K562 (cell line): ENCODE data around the gene ITGA7. TPM values are rescaled to one million over a fixed set of nuclear protein-coding genes. Genes with fewer than 3 reads are reported as not detected.

Source experiments
- BCOR ChIP-seq: fragments of 450-650 bp; IDR thresholded peaks from 2 replicates; pipeline ENCODE4 v1.6.1; 2016
- CBX1 ChIP-seq: sonication (generic); IDR thresholded peaks from 2 replicates; pipeline ENCODE4 v1.6.1; 2016; ENCODE audit warnings: antibody characterized with exemption, low read depth, mild to moderate bottlenecking
- CBX5 ChIP-seq: IDR thresholded peaks from 2 replicates; pipeline ENCODE4 v1.6.1; 2014; ENCODE audit warnings: low read depth, borderline replicate concordance
- CTBP1 ChIP-seq: fragments of 450-650 bp; IDR thresholded peaks from 2 replicates; pipeline ENCODE4 v1.6.1; 2016; ENCODE audit warnings: borderline replicate concordance
- GABPA ChIP-seq: fragments of 200-800 bp; sonication (Bioruptor generic); conservative IDR thresholded peaks from 2 replicates; pipeline ENCODE4 v1.6.1; 2016; ENCODE audit warnings: low read depth, missing genetic modification characterization, missing compliant biosample characterization
- HOXB6 ChIP-seq: fragments of 250-450 bp; sonication (Bioruptor Pico); IDR thresholded peaks from 2 replicates; pipeline ENCODE4 v1.5.1; 2022; ENCODE audit warnings: mild to moderate bottlenecking, borderline replicate concordance
- JUND ChIP-seq, 2 experiments: IDR thresholded peaks; 2 replicates in 1 of 2; 3 replicates in 1 of 2; pipeline ENCODE4 v1.6.1; 2011; ENCODE audit warnings: borderline replicate concordance in 2 of 2, low read depth in 2 of 2, low read length in 2 of 2, improper control_type of control experiment in 1 of 2, missing biosample characterization in 1 of 2, missing genetic modification characterization in 1 of 2, missing genetic modification reagents in 1 of 2
- LEF1 ChIP-seq: fragments of 450-650 bp; IDR thresholded peaks from 2 replicates; pipeline ENCODE4 v1.6.1; 2016; ENCODE audit warnings: mild to moderate bottlenecking
- MEF2A ChIP-seq: IDR thresholded peaks from 2 replicates; pipeline ENCODE4 v1.6.1; 2011; ENCODE audit warnings: low read depth, mild to moderate bottlenecking, low read length, moderate library complexity; ENCODE audit not compliant: control insufficient read depth
- NFIC ChIP-seq: fragments of 450-650 bp; IDR thresholded peaks from 2 replicates; pipeline ENCODE4 v1.6.1; 2017; ENCODE audit warnings: mild to moderate bottlenecking, inconsistent platforms
- RBM22 ChIP-seq: fragments of 200-400 bp; formaldehyde crosslinking; IDR thresholded peaks from 2 replicates; pipeline ENCODE4 v1.6.1; 2018; ENCODE audit warnings: low read length, low read depth; ENCODE audit not compliant: poor library complexity, severe bottlenecking
- STAT5B ChIP-seq: fragments of 250-450 bp; sonication (Bioruptor Pico); IDR thresholded peaks from 2 replicates; pipeline ENCODE4 v1.8.0; 2021; ENCODE audit warnings: mild to moderate bottlenecking, inconsistent platforms
- TARDBP ChIP-seq: fragments of 450-650 bp; IDR thresholded peaks from 2 replicates; pipeline ENCODE4 v1.6.1; 2016
- ZNF174 ChIP-seq: fragments of 250-450 bp; sonication (Bioruptor Pico); IDR thresholded peaks from 2 replicates; pipeline ENCODE4 v1.4.0; 2020; ENCODE audit warnings: mild to moderate bottlenecking
- ZNF324 ChIP-seq: fragments of 250-450 bp; sonication (Bioruptor Pico); IDR thresholded peaks from 2 replicates; pipeline ENCODE4 v1.4.0; 2020; ENCODE audit warnings: mild to moderate bottlenecking
- ZNF764 ChIP-seq: fragments of 250-450 bp; sonication (Bioruptor Pico); IDR thresholded peaks from 2 replicates; pipeline ENCODE4 v1.4.0; 2020; ENCODE audit warnings: low read depth, mild to moderate bottlenecking, moderate library complexity
- polyA plus RNA-seq, 8 experiments: library from polyadenylated mRNA; depleted of rRNA in 4 of 8; stranded (reverse) in 5 of 8; unstranded in 3 of 8; fragments of >200 nt; fragmentation: Nextera tagmentation in 2 of 8; fragmentation: Illumina TruSeq in 1 of 8; extraction: Ambion mirVana in 2 of 8; extraction: Trizol in 1 of 8; gene quantifications; 2 replicates each; pipeline versions ENCODE4 v1.2.1 to v1.2.3, GENCODE V29; 2011 to 2014; ENCODE audit warnings: inconsistent platforms in 1 of 8, missing spikeins in 1 of 8
- total RNA-seq, 7 experiments: library from RNA; depleted of rRNA in 6 of 7; stranded (reverse); fragments of >200 nt in 6 of 7; fragmentation: Illumina TruSeq in 2 of 7; extraction: Trizol in 2 of 7; gene quantifications; 2 replicates each; pipeline versions ENCODE4 v1.2.1 to v1.2.3, GENCODE V29; 2011 to 2021; ENCODE audit warnings: low replicate concordance in 1 of 7
- TF ChIP-seq, protein P1 (sequence below): fragments of 200-800 bp; sonication (Bioruptor generic); IDR thresholded peaks from 2 replicates; pipeline ENCODE4 v1.6.1; 2017; ENCODE audit warnings: missing genetic modification characterization, missing compliant biosample characterization
- TF ChIP-seq, protein P2 (sequence below): fragments of 450-650 bp; IDR thresholded peaks from 2 replicates; pipeline ENCODE4 v1.6.1; 2017; ENCODE audit warnings: antibody characterized with exemption
- TF ChIP-seq, protein P3 (sequence below): conservative IDR thresholded peaks from 2 replicates; pipeline ENCODE4 v1.6.1; 2011; ENCODE audit warnings: low read depth, mild to moderate bottlenecking, low read length; ENCODE audit not compliant: control insufficient read depth
- TF ChIP-seq, protein P4 (sequence below): fragments of 450-650 bp; conservative IDR thresholded peaks from 2 replicates; pipeline ENCODE4 v1.6.1; 2016; ENCODE audit warnings: missing genetic modification characterization, low read depth, mild to moderate bottlenecking, missing compliant biosample characterization, moderate library complexity

Gene ITGA7
- total and polyA plus RNA-seq, 9 of the 15 experiments (the other 6 are each of a cell fraction or from before 2014, with no cell fraction given) = 0.11 to 2.3 (median 0.56) TPM; not detected in 1

DNA sequence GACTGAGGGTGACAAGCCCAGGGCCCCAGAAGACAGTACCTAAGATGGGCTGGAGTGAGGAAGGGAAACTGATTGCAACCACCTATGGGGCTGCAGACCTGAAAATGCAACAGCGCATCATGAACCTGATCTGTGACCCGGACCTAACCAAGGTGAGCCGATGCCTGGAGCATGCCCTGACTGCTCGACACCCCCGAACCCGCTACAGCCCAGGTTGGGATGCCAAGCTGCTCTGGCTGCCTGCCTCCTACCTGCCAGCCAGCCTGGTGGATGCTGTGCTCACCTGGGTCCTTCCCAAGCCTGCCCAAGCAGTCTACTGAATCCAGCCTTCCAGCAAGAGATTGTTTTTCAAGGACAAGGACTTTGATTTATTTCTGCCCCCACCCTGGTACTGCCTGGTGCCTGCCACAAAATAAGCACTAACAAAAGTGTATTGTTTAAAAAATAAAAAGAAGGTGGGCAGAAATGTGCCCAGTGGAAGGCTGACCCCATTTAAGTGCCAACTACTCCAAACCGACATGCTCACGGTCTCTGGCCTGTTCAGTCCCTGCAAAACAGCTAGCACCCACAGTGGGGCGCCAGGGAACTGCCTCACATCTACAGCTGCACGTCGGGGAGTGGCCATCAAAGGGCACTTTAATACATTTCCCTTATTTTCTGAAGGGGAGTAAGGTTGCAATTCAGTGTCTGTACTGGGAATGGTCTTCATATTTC is 16.7 kb upstream of the ITGA7 start (continued):
- TF ChIP-seq, protein P1, sequence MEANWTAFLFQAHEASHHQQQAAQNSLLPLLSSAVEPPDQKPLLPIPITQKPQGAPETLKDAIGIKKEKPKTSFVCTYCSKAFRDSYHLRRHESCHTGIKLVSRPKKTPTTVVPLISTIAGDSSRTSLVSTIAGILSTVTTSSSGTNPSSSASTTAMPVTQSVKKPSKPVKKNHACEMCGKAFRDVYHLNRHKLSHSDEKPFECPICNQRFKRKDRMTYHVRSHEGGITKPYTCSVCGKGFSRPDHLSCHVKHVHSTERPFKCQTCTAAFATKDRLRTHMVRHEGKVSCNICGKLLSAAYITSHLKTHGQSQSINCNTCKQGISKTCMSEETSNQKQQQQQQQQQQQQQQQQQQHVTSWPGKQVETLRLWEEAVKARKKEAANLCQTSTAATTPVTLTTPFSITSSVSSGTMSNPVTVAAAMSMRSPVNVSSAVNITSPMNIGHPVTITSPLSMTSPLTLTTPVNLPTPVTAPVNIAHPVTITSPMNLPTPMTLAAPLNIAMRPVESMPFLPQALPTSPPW = peak; percentile 30; the same call in 1 of the 2 replicates
- no peak for TF ChIP-seq JUND (IDR thresholded peaks at IDR 0.05; ENCODE audit: borderline replicate concordance, low read depth, low read length)
- no peak for TF ChIP-seq JUND (tag; IDR thresholded peaks at IDR 0.05; ENCODE audit: borderline replicate concordance, low read depth, low read length)
- TF ChIP-seq ZNF324 (CRISPR knock-in tag) = no peak
- TF ChIP-seq NFIC = no peak
- no peak for TF ChIP-seq GABPA (tag)
- TF ChIP-seq, protein P2, sequence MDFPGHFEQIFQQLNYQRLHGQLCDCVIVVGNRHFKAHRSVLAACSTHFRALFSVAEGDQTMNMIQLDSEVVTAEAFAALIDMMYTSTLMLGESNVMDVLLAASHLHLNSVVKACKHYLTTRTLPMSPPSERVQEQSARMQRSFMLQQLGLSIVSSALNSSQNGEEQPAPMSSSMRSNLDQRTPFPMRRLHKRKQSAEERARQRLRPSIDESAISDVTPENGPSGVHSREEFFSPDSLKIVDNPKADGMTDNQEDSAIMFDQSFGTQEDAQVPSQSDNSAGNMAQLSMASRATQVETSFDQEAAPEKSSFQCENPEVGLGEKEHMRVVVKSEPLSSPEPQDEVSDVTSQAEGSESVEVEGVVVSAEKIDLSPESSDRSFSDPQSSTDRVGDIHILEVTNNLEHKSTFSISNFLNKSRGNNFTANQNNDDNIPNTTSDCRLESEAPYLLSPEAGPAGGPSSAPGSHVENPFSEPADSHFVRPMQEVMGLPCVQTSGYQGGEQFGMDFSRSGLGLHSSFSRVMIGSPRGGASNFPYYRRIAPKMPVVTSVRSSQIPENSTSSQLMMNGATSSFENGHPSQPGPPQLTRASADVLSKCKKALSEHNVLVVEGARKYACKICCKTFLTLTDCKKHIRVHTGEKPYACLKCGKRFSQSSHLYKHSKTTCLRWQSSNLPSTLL = no peak
- TF ChIP-seq HOXB6 (CRISPR knock-in tag) = no peak
- TF ChIP-seq CBX1 = no peak
- TF ChIP-seq STAT5B (CRISPR knock-in tag) = no peak
- TF ChIP-seq CBX5 = no peak
- TF ChIP-seq, protein P3, sequence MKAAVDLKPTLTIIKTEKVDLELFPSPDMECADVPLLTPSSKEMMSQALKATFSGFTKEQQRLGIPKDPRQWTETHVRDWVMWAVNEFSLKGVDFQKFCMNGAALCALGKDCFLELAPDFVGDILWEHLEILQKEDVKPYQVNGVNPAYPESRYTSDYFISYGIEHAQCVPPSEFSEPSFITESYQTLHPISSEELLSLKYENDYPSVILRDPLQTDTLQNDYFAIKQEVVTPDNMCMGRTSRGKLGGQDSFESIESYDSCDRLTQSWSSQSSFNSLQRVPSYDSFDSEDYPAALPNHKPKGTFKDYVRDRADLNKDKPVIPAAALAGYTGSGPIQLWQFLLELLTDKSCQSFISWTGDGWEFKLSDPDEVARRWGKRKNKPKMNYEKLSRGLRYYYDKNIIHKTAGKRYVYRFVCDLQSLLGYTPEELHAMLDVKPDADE = 0 out of 2 replicates have a peak, but pooled peaks have one; percentile 19
- TF ChIP-seq, protein P4, sequence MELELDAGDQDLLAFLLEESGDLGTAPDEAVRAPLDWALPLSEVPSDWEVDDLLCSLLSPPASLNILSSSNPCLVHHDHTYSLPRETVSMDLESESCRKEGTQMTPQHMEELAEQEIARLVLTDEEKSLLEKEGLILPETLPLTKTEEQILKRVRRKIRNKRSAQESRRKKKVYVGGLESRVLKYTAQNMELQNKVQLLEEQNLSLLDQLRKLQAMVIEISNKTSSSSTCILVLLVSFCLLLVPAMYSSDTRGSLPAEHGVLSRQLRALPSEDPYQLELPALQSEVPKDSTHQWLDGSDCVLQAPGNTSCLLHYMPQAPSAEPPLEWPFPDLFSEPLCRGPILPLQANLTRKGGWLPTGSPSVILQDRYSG (tag) = no peak
- TF ChIP-seq ZNF764 (CRISPR knock-in tag) = no peak
- TF ChIP-seq BCOR = no peak
- TF ChIP-seq LEF1 = no peak
- TF ChIP-seq ZNF174 (CRISPR knock-in tag) = no peak
- TF ChIP-seq TARDBP = no peak
- TF ChIP-seq CTBP1 = no peak
- TF ChIP-seq RBM22 = no peak
- no peak for TF ChIP-seq MEF2A
